ENCODE measurements around the gene DYNLT3. TPM values are rescaled to one million over a fixed set of nuclear protein-coding genes. Genes with fewer than 3 reads are reported as not detected.

Gene DYNLT3
- total and polyA plus RNA-seq, 2 of the 13 experiments (the other 11 are each of a cell fraction or from before 2014, with no cell fraction given), result 5.4 to 6.1 TPM

- TF ChIP-seq ZNF280B (CRISPR knock-in tag; IDR thresholded peaks at IDR 0.05; ENCODE audit: borderline replicate concordance), result no peak
- TF ChIP-seq JUND (CRISPR knock-in tag; IDR thresholded peaks at IDR 0.05), result no peak
- TF ChIP-seq SIN3A (IDR thresholded peaks at IDR 0.05; ENCODE audit: borderline replicate concordance, low read depth, low read length), result no peak
- no peak for TF ChIP-seq SOX6 (IDR thresholded peaks at IDR 0.05)
- TF ChIP-seq SOX6 (CRISPR knock-in tag; IDR thresholded peaks at IDR 0.05), result no peak; the same call in 1 of the 2 replicates
Measured at GRCh38 chrX:37847733-37848197, 394 bp upstream of the DYNLT3 start (continued).

- in situ Hi-C loops (cut with HindIII; ENCODE audit: extremely low pct_ligation_motif_present, low pct_unique_long_range_greater_than_20kb) (no loop called here), intact Hi-C loops (cut with micrococcal nuclease; ENCODE audit: unreplicated experiment) (no loop called here)
- Histone ChIP-seq H3K79me2 (ENCODE audit: insufficient read depth, low read length) (no peaks in the 10 kb centered on the region), H2AFZ (ENCODE audit: low read length) (no peak overlapping the region), H3K27ac (ENCODE audit: extremely low read length, insufficient read depth, low read length) (no peak overlapping the region), H3K27me3 (ENCODE audit: control insufficient read depth in 1 of 2, insufficient read depth in 2 of 2, low read length in 2 of 2) (no peaks in the 10 kb centered on the region), H3K9ac (ENCODE audit: insufficient read depth, low read depth, low read length) (no peak overlapping the region), H3K4me3 (replicated peaks in 1 of 3; ENCODE audit: insufficient read depth in 1 of 3, low read depth in 2 of 3, low read length in 3 of 3) (peak overlapping the region; percentile 62 to 71 (median 69); a peak in 4 of 6 replicates), H3K4me2 (ENCODE audit: low read depth, low read length) (peak overlapping the region; percentile 77), H3K4me1 (ENCODE audit: insufficient read depth, low read length) (no peaks in the 10 kb centered on the region), H3K36me3 (replicated peaks in 1 of 2; ENCODE audit: control insufficient read depth in 1 of 2, insufficient read depth in 2 of 2, low read length in 2 of 2) (no peaks in the 10 kb centered on the region), H4K20me1 (ENCODE audit: insufficient read depth, low read length) (no peaks in the 10 kb centered on the region), H3K9me3 (ENCODE audit: low read length) (no peaks in the 10 kb centered on the region)
- no TSS peak for BruUV-seq (replicated peaks)
- ChIA-PET CTCF (ENCODE audit: low intra/inter-chr PET ratio, low total read pairs) (no interaction called here), POLR2A (no interaction called here)
- FAIRE-seq, result no peak
- DNase-seq (ENCODE audit: low spot score), result no peak
- ATAC-seq, result no peak
- WGBS (ENCODE audit: low lambda C conversion rate), result 68% methylated on average over 1 of the region's 1 CpG
- TF ChIP-seq MTA1 (CRISPR knock-in tag; IDR thresholded peaks at IDR 0.05; ENCODE audit: borderline replicate concordance) (no peak), ZNF839 (CRISPR knock-in tag; IDR thresholded peaks at IDR 0.05; ENCODE audit: borderline replicate concordance) (no peak), ATRX (CRISPR knock-in tag; IDR thresholded peaks at IDR 0.05; ENCODE audit: borderline replicate concordance) (no peak), ZNF503 (CRISPR knock-in tag; IDR thresholded peaks at IDR 0.05) (no peak), GTF3A (CRISPR knock-in tag; conservative IDR thresholded peaks at IDR 0.05) (no peak), ZNF768 (CRISPR knock-in tag; IDR thresholded peaks at IDR 0.05) (no peak), ZNF274 (CRISPR knock-in tag; IDR thresholded peaks at IDR 0.05) (no peak), SOX5 (CRISPR knock-in tag; IDR thresholded peaks at IDR 0.05; ENCODE audit: borderline replicate concordance) (no peak), ZNF282 (IDR thresholded peaks at IDR 0.05; ENCODE audit: partially characterized antibody) (no peak), TMF1 (CRISPR knock-in tag; IDR thresholded peaks at IDR 0.05; ENCODE audit: low read depth) (no peak), NCOA2 (CRISPR knock-in tag; IDR thresholded peaks at IDR 0.05) (no peak), ZC3H13 (CRISPR knock-in tag; IDR thresholded peaks at IDR 0.05) (no peak), ZFP91 (CRISPR knock-in tag; IDR thresholded peaks at IDR 0.05; ENCODE audit: borderline replicate concordance) (no peak), HNRNPH1 (optimal IDR thresholded peaks at IDR 0.05; ENCODE audit: low read depth, low read length) (no peak), YEATS2 (CRISPR knock-in tag; IDR thresholded peaks at IDR 0.05; ENCODE audit: borderline replicate concordance) (no peak)
Measured at GRCh38 chrX:37846558-37846933, 825 bp downstream of the DYNLT3 start.

Data from HepG2 (cell line).